DND-41 (cell line): ENCODE data around the gene AKNA.

Source experiments
- CTCF ChIP-seq: IDR thresholded peaks from 2 replicates; pipeline ENCODE4 v1.5.1; 2012; ENCODE audit warnings: borderline replicate concordance, low read length, moderate library complexity, mild to moderate bottlenecking; ENCODE audit not compliant: poor library complexity, severe bottlenecking; ENCODE audit errors: extremely low read depth
- EZH2 ChIP-seq: IDR thresholded peaks from 3 replicates; pipeline ENCODE4 v1.6.1; 2012; ENCODE audit warnings: borderline replicate concordance, low read depth, mild to moderate bottlenecking, moderate library complexity, low read length, inconsistent platforms; ENCODE audit not compliant: severe bottlenecking

- no peak for TF ChIP-seq CTCF
- TF ChIP-seq EZH2: no peak
Observed at GRCh38 chr9:114311571-114312512, 75.9 kb downstream of the AKNA start.
